Raji (cell line): ENCODE data around the gene PAXX.

Source experiments
- POLR2A ChIP-seq: IDR thresholded peaks from 2 replicates; pipeline ENCODE4 v1.6.1; 2011; ENCODE audit warnings: low read depth, low read length, control low read depth; ENCODE audit not compliant: insufficient read depth

The PAXX gene

GRCh38 chr9:137042751-137043727, 50.8 kb downstream of the PAXX start:
- no peak for TF ChIP-seq POLR2A
